K562 (cell line): ENCODE measurements around the gene ZNF467. TPM values are rescaled to one million over a fixed set of nuclear protein-coding genes. Genes with fewer than 3 reads are reported as not detected.

Experiments used
- ATAC-seq: fragments of 200-7000 bp; cut with Tn5 transposase; 3 replicates; pipeline ENCODE4 v1.9.1; 2020; ENCODE audit warnings: moderate library complexity
- BruUV-seq: library from RNA; stranded (reverse); fragments of 400-500 nt; replicated peaks from 2 replicates; lab custom pipeline; 2021; lab: Mats Ljungman, UMichigan
- CTCF ChIA-PET: fragments of 300-600 bp; formaldehyde crosslinking; extraction: SDS; loops from one replicate; lab custom pipeline; 2021; ENCODE audit warnings: low intra/inter-chr PET ratio; lab: Yijun Ruan, JAX
- POLR2A ChIA-PET: fragments of 300-600, 350-650 bp; sonication (Branson Sonifier 250); formaldehyde crosslinking; extraction: SDS; loops from one replicate; lab custom pipeline; 2021; ENCODE audit warnings: antibody characterized with exemption, inconsistent platforms; lab: Yijun Ruan, JAX
- DNase-seq, 4 experiments: peaks; one replicate each; pipeline versions ENCODE4 v3.0.0 to v3.0.0-alpha.2; 2011 to 2018; ENCODE audit warnings: low spot score in 3 of 4, mixed read lengths in 3 of 4; ENCODE audit errors: extremely low read depth in 1 of 4
- FAIRE-seq: peaks from 2 replicates; lab custom pipeline; 2011; peaks lifted over from hg19 to GRCh38; lab: Jason Lieb, UNC
- H2AFZ ChIP-seq: 2 replicates; pipeline ENCODE4 v1.6.0; 2011; ENCODE audit warnings: low read depth, low read length, control low read depth, inconsistent platforms
- H3K27ac ChIP-seq: fragments of 200-600 bp; 3 replicates; pipeline ENCODE4 v1.8.0; 2011; ENCODE audit warnings: low read depth, mild to moderate bottlenecking, control low read depth, inconsistent platforms, low read length, moderate library complexity, mixed read lengths; ENCODE audit errors: extremely low read depth
- H3K27me3 ChIP-seq, 2 experiments: fragments of 300-600 bp in 1 of 2; 2 replicates in 1 of 2; 3 replicates in 1 of 2; pipeline versions ENCODE4 v1.6.0 to v1.8.0; 2011; ENCODE audit warnings: inconsistent platforms in 2 of 2, low read length in 2 of 2, mild to moderate bottlenecking in 1 of 2, mixed read lengths in 1 of 2, moderate library complexity in 1 of 2; ENCODE audit not compliant: control insufficient read depth in 2 of 2, insufficient read depth in 2 of 2
- H3K36me3 ChIP-seq: fragments of 300-600 bp; 3 replicates; pipeline ENCODE4 v1.8.0; 2011; ENCODE audit warnings: mild to moderate bottlenecking, low read length, inconsistent platforms; ENCODE audit not compliant: control insufficient read depth, insufficient read depth
- H3K4me1 ChIP-seq, 2 experiments: fragments of 200-600 bp in 1 of 2; replicated peaks in 1 of 2; 2 replicates in 1 of 2; 3 replicates in 1 of 2; pipeline versions ENCODE4 v1.5.1 to v1.8.0; 2011; ENCODE audit warnings: inconsistent platforms in 2 of 2, low read length in 2 of 2, mild to moderate bottlenecking in 1 of 2, mixed read lengths in 1 of 2, moderate library complexity in 1 of 2; ENCODE audit not compliant: control insufficient read depth in 2 of 2, insufficient read depth in 2 of 2
- H3K4me2 ChIP-seq: 2 replicates; pipeline ENCODE4 v1.6.1; 2011; ENCODE audit warnings: low read length, control low read depth, inconsistent platforms, mixed read lengths; ENCODE audit not compliant: insufficient read depth
- H3K4me3 ChIP-seq: fragments of 200-600 bp; sonication (generic), shearing (Covaris generic); 2 replicates; pipeline ENCODE4 v1.5.1; 2016; ENCODE audit warnings: control low read depth, inconsistent platforms
- H3K79me2 ChIP-seq: fragments of 200-600 bp; 3 replicates; pipeline ENCODE4 v1.8.0; 2011; ENCODE audit warnings: low read length, inconsistent platforms; ENCODE audit not compliant: control insufficient read depth, insufficient read depth
- H3K9ac ChIP-seq, 2 experiments: 2 replicates each; pipeline versions ENCODE4 v1.6.0 to v1.6.1; 2011; ENCODE audit warnings: low read depth in 2 of 2, low read length in 2 of 2, control low read depth in 1 of 2, inconsistent platforms in 1 of 2, mild to moderate bottlenecking in 1 of 2, mixed read lengths in 1 of 2; ENCODE audit not compliant: insufficient read depth in 1 of 2
- H3K9me1 ChIP-seq: one replicate; pipeline ENCODE4 v1.6.0; 2011; ENCODE audit warnings: inconsistent platforms, mild to moderate bottlenecking, low read length, moderate library complexity; ENCODE audit not compliant: control insufficient read depth, insufficient read depth
- H3K9me3 ChIP-seq: replicated peaks from 2 replicates; pipeline ENCODE4 v1.5.1; 2011; ENCODE audit warnings: low read depth, low read length, inconsistent platforms; ENCODE audit not compliant: control insufficient read depth, insufficient read depth
- H4K20me1 ChIP-seq: replicated peaks from 2 replicates; pipeline ENCODE4 v1.6.1; 2011; ENCODE audit warnings: low read length, inconsistent platforms, mixed read lengths; ENCODE audit not compliant: control insufficient read depth, insufficient read depth
- AFF4 ChIP-seq: sonication (generic); formaldehyde crosslinking; IDR thresholded peaks from 2 replicates; pipeline ENCODE4 v1.8.0; 2023; ENCODE audit warnings: mild to moderate bottlenecking, missing genetic modification reagents
- ARHGAP35 ChIP-seq: fragments of 450-650 bp; IDR thresholded peaks from 2 replicates; pipeline ENCODE4 v1.6.1; 2018; ENCODE audit not compliant: partially characterized antibody
- ATF7 ChIP-seq: fragments of 450-650 bp; IDR thresholded peaks from 2 replicates; pipeline ENCODE4 v1.7.1; 2014; ENCODE audit warnings: mild to moderate bottlenecking, moderate library complexity
- ILK ChIP-seq: fragments of 450-650 bp; IDR thresholded peaks from 2 replicates; pipeline ENCODE4 v1.6.1; 2016; ENCODE audit warnings: missing genetic modification characterization, low read depth, mild to moderate bottlenecking, missing compliant biosample characterization, moderate library complexity, borderline replicate concordance
- KAT2B ChIP-seq: IDR thresholded peaks from one replicate; pipeline ENCODE4 v1.6.1; 2012; ENCODE audit warnings: low read depth, mild to moderate bottlenecking, control low read depth, inconsistent platforms, low read length, moderate library complexity
- KDM5B ChIP-seq: fragments of 200-600 bp; sonication (generic); IDR thresholded peaks from 2 replicates; pipeline ENCODE4 v1.6.1; 2012; ENCODE audit warnings: low read depth, mild to moderate bottlenecking, moderate library complexity, low read length, control low read depth, inconsistent platforms; ENCODE audit not compliant: insufficient replicate concordance
- MED1 ChIP-seq: sonication (generic); formaldehyde crosslinking; IDR thresholded peaks from 2 replicates; pipeline ENCODE4 v1.8.1; 2023; ENCODE audit warnings: missing genetic modification reagents, borderline replicate concordance
- MXI1 ChIP-seq: IDR thresholded peaks from 2 replicates; pipeline ENCODE4 v1.6.1; 2011; ENCODE audit warnings: low read depth, mild to moderate bottlenecking, improper control_type of control experiment, low read length
- NR1H2 ChIP-seq: sonication (generic); formaldehyde crosslinking; IDR thresholded peaks from 2 replicates; pipeline ENCODE4 v1.4.0; 2020; ENCODE audit warnings: mild to moderate bottlenecking, missing genetic modification reagents
- OTX1 ChIP-seq: fragments of 450-650 bp; formaldehyde crosslinking; IDR thresholded peaks from 2 replicates; pipeline ENCODE4 v1.4.0; 2022; ENCODE audit warnings: mild to moderate bottlenecking
- STAG1 ChIP-seq: sonication (generic); formaldehyde crosslinking; IDR thresholded peaks from 2 replicates; pipeline ENCODE4 v1.5.0; 2020; ENCODE audit warnings: missing genetic modification reagents, borderline replicate concordance
- TEAD4 ChIP-seq, 2 experiments: sonication (generic) in 1 of 2; formaldehyde crosslinking in 1 of 2; IDR thresholded peaks; 2 replicates each; pipeline versions ENCODE4 v1.6.1 to v1.8.0; 2012 to 2022; ENCODE audit warnings: borderline replicate concordance in 1 of 2, inconsistent platforms in 1 of 2, low read length in 1 of 2, mild to moderate bottlenecking in 1 of 2, missing genetic modification reagents in 1 of 2
- ZKSCAN1 ChIP-seq: fragments of 150-350 bp; IDR thresholded peaks from 2 replicates; pipeline ENCODE4 v1.6.1; 2016; ENCODE audit warnings: low read depth, low read length
- ZNF175 ChIP-seq: fragments of 200-800 bp; sonication (Bioruptor generic); IDR thresholded peaks from 2 replicates; pipeline ENCODE4 v1.6.1; 2016; ENCODE audit warnings: low read depth, mild to moderate bottlenecking, missing genetic modification characterization, missing compliant biosample characterization
- ZSCAN32 ChIP-seq: fragments of 450-650 bp; formaldehyde crosslinking; IDR thresholded peaks from 2 replicates; pipeline ENCODE4 v1.4.0; 2020; ENCODE audit warnings: mild to moderate bottlenecking, moderate library complexity
- WGBS: fragments of 100-300 bp; shearing (Covaris generic); methylation state at CpG from one replicate; pipeline ENCODE4 v1.1.6; 2016; ENCODE audit warnings: low coverage, mixed read lengths; ENCODE audit not compliant: insufficient coverage; ENCODE audit errors: missing lambda C conversion rate; 5-methylcytosine and 5-hydroxymethylcytosine counted together
- in situ Hi-C: fragments of 300-500 bp; cut with MboI; formaldehyde crosslinking; loops from 4 replicates; pipeline ENCODE4 v1.15.0; 2018; ENCODE audit warnings: inconsistent platforms, mixed read lengths
- intact Hi-C: fragments of 100-400 bp; cut with micrococcal nuclease; formaldehyde crosslinking; loops from 2 replicates; pipeline ENCODE4 v1.14.2; 2022
- polyA plus RNA-seq, 8 experiments: library from polyadenylated mRNA; depleted of rRNA in 4 of 8; stranded (reverse) in 5 of 8; unstranded in 3 of 8; fragments of >200 nt; fragmentation: Nextera tagmentation in 2 of 8; fragmentation: Illumina TruSeq in 1 of 8; extraction: Ambion mirVana in 2 of 8; extraction: Trizol in 1 of 8; gene quantifications; 2 replicates each; pipeline versions ENCODE4 v1.2.1 to v1.2.3, GENCODE V29; 2011 to 2014; ENCODE audit warnings: inconsistent platforms in 1 of 8, missing spikeins in 1 of 8
- total RNA-seq, 7 experiments: library from RNA; depleted of rRNA in 6 of 7; stranded (reverse); fragments of >200 nt in 6 of 7; fragmentation: Illumina TruSeq in 2 of 7; extraction: Trizol in 2 of 7; gene quantifications; 2 replicates each; pipeline versions ENCODE4 v1.2.1 to v1.2.3, GENCODE V29; 2011 to 2021; ENCODE audit warnings: low replicate concordance in 1 of 7
- TF ChIP-seq, protein P1 (sequence below): IDR thresholded peaks from 3 replicates; pipeline ENCODE4 v1.6.1; 2011; ENCODE audit warnings: borderline replicate concordance, mild to moderate bottlenecking; ENCODE audit not compliant: insufficient read length, insufficient read depth

Gene ZNF467
- total and polyA plus RNA-seq, 9 of the 15 experiments (the other 6 are each of a cell fraction or from before 2014, with no cell fraction given) = 0.32 to 14.2 (median 1.7) TPM

GRCh38 chr7:149721084-149721601 lies 52.2 kb downstream of the ZNF467 start:
- peaks cover 68% of the 10 kb centered on the region; the same call in 2 of the 3 replicates for H3K36me3 ChIP-seq
- H3K27me3 ChIP-seq = no peaks in the 10 kb centered on the region
- peak overlapping the region in 1 of 2 experiments; percentile 87; a peak in 1 of 4 replicates for H3K9ac ChIP-seq
- in situ Hi-C loops (no loop called here), intact Hi-C loops (no loop called here)
- peaks cover 14% of the 10 kb centered on the region for H4K20me1 ChIP-seq
- no peak for FAIRE-seq
- BruUV-seq = no TSS peak
- no peak overlapping the region for H3K4me3 ChIP-seq
- 96% methylated on average over 16 of the region's 16 CpGs for WGBS
- no peaks in the 10 kb centered on the region for H3K9me3 ChIP-seq
- H3K4me2 ChIP-seq = no peak overlapping the region
- H3K9me1 ChIP-seq = peaks cover 3% of the 10 kb centered on the region
- H2AFZ ChIP-seq = no peak overlapping the region
- POLR2A ChIA-PET = interaction anchor here (1.1 to 4.9 kb wide), 2 partner anchors 9 to 11 kb away, joined by 5 to 27 read pairs; no protein-coding TSS in a partner anchor
- ATAC-seq = no peak
- H3K79me2 ChIP-seq = peaks cover 15% of the 10 kb centered on the region
- no peak for DNase-seq
- CTCF ChIA-PET = no interaction called here
- H3K27ac ChIP-seq = no peak overlapping the region
- H3K4me1 ChIP-seq = peaks cover 35 to 61% of the 10 kb centered on the region in 2 experiments
- no peak for TF ChIP-seq KDM5B
- TF ChIP-seq ZNF175 (CRISPR knock-in tag) = no peak
- TF ChIP-seq ILK = no peak
- TF ChIP-seq NR1H2 (CRISPR knock-in tag) = no peak
- TF ChIP-seq TEAD4 (IDR thresholded peaks at IDR 0.05; ENCODE audit: low read length) = no peak
- TF ChIP-seq TEAD4 (CRISPR knock-in tag; IDR thresholded peaks at IDR 0.05; ENCODE audit: borderline replicate concordance) = peak; percentile 82; the same call in 1 of the 2 replicates
- TF ChIP-seq MXI1 = no peak
- no peak for TF ChIP-seq ATF7
- TF ChIP-seq AFF4 (CRISPR knock-in tag) = no peak
- no peak for TF ChIP-seq ZSCAN32
- no peak for TF ChIP-seq STAG1 (CRISPR knock-in tag)
- TF ChIP-seq ARHGAP35 = no peak
- no peak for TF ChIP-seq ZKSCAN1
- no peak for TF ChIP-seq OTX1 (CRISPR knock-in tag)
- TF ChIP-seq, protein P1, sequence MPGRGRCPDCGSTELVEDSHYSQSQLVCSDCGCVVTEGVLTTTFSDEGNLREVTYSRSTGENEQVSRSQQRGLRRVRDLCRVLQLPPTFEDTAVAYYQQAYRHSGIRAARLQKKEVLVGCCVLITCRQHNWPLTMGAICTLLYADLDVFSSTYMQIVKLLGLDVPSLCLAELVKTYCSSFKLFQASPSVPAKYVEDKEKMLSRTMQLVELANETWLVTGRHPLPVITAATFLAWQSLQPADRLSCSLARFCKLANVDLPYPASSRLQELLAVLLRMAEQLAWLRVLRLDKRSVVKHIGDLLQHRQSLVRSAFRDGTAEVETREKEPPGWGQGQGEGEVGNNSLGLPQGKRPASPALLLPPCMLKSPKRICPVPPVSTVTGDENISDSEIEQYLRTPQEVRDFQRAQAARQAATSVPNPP = no peak
- 0 out of 2 replicates have a peak, but pooled peaks have one; percentile 0 for TF ChIP-seq MED1 (CRISPR knock-in tag)
- TF ChIP-seq KAT2B = no peak
